ENCODE results near the gene SUPT6H. TPM values are rescaled to one million over a fixed set of nuclear protein-coding genes. Genes with fewer than 3 reads are reported as not detected.

SUPT6H gene
- total RNA-seq, 1 donor from 2014 or later: 29.9 TPM

DNA sequence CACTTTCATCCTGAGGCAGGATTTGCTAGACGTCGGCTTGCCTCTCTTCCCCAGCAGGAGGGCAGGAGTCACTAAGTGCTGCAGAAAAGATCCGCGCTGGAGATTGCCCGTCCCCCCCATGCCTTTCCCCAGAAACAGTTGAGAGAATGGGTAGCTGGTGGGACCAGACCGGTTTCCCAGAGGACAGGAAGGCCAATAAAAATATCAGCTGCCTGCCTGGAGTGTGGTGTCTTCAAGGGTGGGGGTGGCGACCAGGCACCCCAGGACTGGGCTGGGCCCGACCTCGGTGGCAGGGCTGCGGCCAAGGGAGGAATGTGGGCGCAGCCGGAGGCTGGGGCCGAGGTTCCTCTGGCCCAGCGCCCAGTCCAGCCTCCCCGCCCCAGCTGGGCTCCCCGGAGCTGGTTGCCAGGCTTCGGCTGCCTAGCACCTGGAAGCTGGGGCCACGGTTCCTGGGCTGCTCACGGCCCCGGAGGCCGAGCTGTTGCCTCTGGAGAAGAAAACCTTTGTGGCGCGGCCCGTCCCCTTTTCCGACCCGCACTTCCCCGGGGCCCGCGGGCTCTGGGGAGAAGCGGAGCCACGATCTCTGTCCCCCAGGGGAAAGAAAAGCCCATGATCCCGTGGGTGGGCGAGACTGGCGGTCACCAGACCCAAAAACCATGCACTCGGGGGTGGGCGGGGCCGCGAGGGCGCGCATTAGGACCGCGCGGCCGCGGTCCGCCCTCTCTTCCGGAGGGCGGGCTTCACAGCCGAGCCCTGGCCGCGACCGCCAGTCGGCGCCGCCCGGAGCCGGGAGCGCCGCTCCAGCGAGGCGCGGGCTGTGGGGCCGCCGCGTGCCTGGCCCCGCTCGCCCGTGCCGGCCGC lies 81.5 kb downstream of the SUPT6H start, which contains the start of gene TRAF4:
TRAF4 (plus strand) TSS at position 769 of the 861 bp plus-strand sequence. CDS start 102 bp downstream, outside the sequence.
- peaks cover 16% of the 10 kb centered on the region for H3K4me1 ChIP-seq
- peak within 1 kb of the TSS; percentile 99 for H3K9ac ChIP-seq
- peaks cover 3% of the 10 kb centered on the region for H3K36me3 Mint-ChIP-seq
- H3K9me3 Mint-ChIP-seq: no peaks in the 10 kb centered on the region
- TF ChIP-seq EZH2phosphoT487 (IDR thresholded peaks at IDR 0.05) (no peak), CTCF (IDR thresholded peaks at IDR 0.05) (no peak), EZH2 (IDR thresholded peaks at IDR 0.05) (no peak)
- no peaks in the 10 kb centered on the region for H3K9me3 ChIP-seq (ENCODE audit: low read depth)
- peak within 1 kb of the TSS; percentile 88 for H3K4me2 ChIP-seq
- H3F3A ChIP-seq (ENCODE audit: low read depth): peaks cover 54% of the 10 kb centered on the region
- peaks cover 40% of the 10 kb centered on the region for H3K79me2 ChIP-seq (ENCODE audit: low read depth)
- peaks cover 42% of the 10 kb centered on the region for H4K20me1 ChIP-seq (ENCODE audit: low read depth)
- no peaks in the 10 kb centered on the region for H3K27me3 ChIP-seq
- H2AFZ ChIP-seq (replicated peaks): no peak within 1 kb of the TSS
- peak within 1 kb of the TSS; percentile 96 for H3K27ac Mint-ChIP-seq
- H3K4me1 Mint-ChIP-seq: peaks cover 17% of the 10 kb centered on the region
- peak within 1 kb of the TSS; percentile 91 for H3K4me3 Mint-ChIP-seq
- no peaks in the 10 kb centered on the region for H3K36me3 ChIP-seq
- H3K27ac ChIP-seq: peak within 1 kb of the TSS; percentile 100
- peaks cover 4% of the 10 kb centered on the region for H3K27me3 Mint-ChIP-seq (ENCODE audit: insufficient read depth, low read depth)
- DNase-seq (ENCODE audit: low spot score): peak; percentile 96
- peak within 1 kb of the TSS; percentile 78 for H3K4me3 ChIP-seq

DNA sequence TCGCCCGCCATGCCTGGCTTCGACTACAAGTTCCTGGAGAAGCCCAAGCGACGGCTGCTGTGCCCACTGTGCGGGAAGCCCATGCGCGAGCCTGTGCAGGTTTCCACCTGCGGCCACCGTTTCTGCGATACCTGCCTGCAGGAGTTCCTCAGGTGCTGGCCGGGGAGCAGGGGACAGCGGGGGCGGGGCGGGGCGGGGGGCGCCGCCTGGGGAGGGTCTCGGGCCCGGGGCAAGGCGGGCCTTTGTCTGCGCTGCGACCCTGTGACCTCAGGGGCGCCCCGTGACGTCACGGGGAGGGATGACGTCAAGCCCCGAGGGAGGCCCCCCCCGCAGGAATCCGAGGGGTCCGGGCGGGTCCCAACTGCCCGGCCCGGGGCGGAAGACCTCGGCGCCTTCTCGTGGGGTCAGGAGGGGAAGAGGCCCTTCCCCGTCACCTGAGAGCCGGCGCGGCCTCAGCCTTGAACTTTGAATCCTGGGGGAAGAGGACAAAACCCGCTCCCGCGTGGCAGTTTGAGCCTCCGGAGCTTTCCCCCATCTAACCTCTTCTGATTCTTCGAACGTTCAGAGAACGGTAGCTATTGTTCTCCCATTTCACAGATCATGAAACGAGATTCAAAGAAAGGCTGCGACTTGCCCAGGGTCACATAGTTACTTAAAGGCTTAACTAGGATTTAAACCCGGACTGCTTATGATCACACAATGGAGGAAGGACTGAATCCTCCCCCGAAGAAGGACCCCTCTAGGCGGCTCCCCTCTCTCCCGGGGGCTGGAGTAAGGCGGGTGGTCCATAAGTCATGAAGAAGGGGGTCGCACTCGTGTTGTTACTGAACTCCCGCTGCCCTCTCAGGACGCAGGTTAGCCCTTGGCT lies 82.3 kb downstream of the SUPT6H start:
- Mint-ChIP-seq H3K9me3 (no peaks in the 10 kb centered on the region), H3K27me3 (ENCODE audit: insufficient read depth, low read depth) (peaks cover 4% of the 10 kb centered on the region), H3K36me3 (peaks cover 3% of the 10 kb centered on the region), H3K27ac (peak overlapping the region; percentile 96), H3K4me3 (peak overlapping the region; percentile 91), H3K4me1 (peaks cover 22% of the 10 kb centered on the region)
- Histone ChIP-seq H3K4me3 (peak overlapping the region; percentile 78), H3K27ac (peak overlapping the region; percentile 100), H3F3A (ENCODE audit: low read depth) (peaks cover 63% of the 10 kb centered on the region), H3K9ac (peak overlapping the region; percentile 99), H4K20me1 (ENCODE audit: low read depth) (peaks cover 51% of the 10 kb centered on the region), H2AFZ (replicated peaks) (no peak overlapping the region), H3K9me3 (ENCODE audit: low read depth) (no peaks in the 10 kb centered on the region), H3K36me3 (no peaks in the 10 kb centered on the region), H3K79me2 (ENCODE audit: low read depth) (peaks cover 40% of the 10 kb centered on the region), H3K4me2 (peak overlapping the region; percentile 88), H3K4me1 (peaks cover 16% of the 10 kb centered on the region), H3K27me3 (no peaks in the 10 kb centered on the region)
- DNase-seq (ENCODE audit: low spot score): peak; percentile 92
- TF ChIP-seq EZH2 (IDR thresholded peaks at IDR 0.05): no peak
- no peak for TF ChIP-seq CTCF (IDR thresholded peaks at IDR 0.05)
- no peak for TF ChIP-seq EZH2phosphoT487 (IDR thresholded peaks at IDR 0.05)

DNA sequence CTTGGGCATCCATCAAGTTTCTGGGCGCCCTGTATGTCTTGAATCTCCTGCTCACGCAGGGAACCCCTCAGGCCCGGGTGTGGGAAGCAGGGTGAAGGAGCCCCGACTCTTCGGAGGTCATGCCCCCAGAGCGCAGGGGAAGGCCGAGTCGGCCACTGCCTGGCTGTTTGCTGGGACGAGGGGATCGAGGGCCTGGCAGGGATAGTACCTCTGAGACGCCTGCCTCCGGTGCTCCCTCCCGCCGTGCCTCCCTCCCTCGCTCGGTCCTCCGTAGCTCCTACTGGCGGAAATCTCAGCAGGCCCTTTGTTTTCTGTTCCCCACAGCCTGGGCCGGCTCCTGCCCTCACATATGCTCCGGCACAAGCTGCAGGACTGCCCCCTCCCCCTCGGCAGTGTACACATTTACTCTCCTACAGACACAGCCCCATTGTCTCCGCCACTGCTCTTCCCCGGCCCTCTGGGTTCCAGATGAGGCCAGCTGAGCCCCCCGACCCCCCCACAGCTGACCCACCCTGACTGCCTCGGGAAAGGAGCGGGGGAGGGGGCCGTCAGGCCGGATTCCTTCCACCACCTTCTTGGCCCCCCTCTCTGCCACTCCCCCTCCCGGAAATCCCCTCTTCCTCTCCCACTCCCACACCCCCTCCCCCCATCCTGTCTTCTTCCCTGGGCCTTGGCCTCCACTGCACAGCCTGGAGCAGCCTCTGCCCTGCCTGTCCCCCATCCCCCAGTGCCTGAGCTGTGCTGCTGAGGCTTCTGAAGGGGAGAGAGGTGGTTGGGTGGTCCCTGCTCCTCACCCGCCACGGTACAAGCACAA lies 83.2 kb downstream of the SUPT6H start:
- no peaks in the 10 kb centered on the region for H3K9me3 Mint-ChIP-seq
- H3K4me1 Mint-ChIP-seq: peaks cover 25% of the 10 kb centered on the region
- Histone ChIP-seq H3K4me1 (peaks cover 16% of the 10 kb centered on the region), H4K20me1 (ENCODE audit: low read depth) (peaks cover 57% of the 10 kb centered on the region), H3K4me2 (peak overlapping the region; percentile 88), H3K27ac (peak overlapping the region; percentile 100), H3K27me3 (no peaks in the 10 kb centered on the region), H3F3A (ENCODE audit: low read depth) (peaks cover 70% of the 10 kb centered on the region), H3K9me3 (ENCODE audit: low read depth) (no peaks in the 10 kb centered on the region), H2AFZ (replicated peaks) (no peak overlapping the region), H3K9ac (peak overlapping the region; percentile 99), H3K4me3 (peak overlapping the region; percentile 78), H3K36me3 (no peaks in the 10 kb centered on the region), H3K79me2 (ENCODE audit: low read depth) (peaks cover 40% of the 10 kb centered on the region)
- TF ChIP-seq EZH2 (IDR thresholded peaks at IDR 0.05) (no peak), CTCF (IDR thresholded peaks at IDR 0.05) (peak; percentile 2)
- H3K27ac Mint-ChIP-seq: peak overlapping the region; percentile 96
- H3K36me3 Mint-ChIP-seq: peaks cover 2% of the 10 kb centered on the region
- peaks cover 4% of the 10 kb centered on the region for H3K27me3 Mint-ChIP-seq (ENCODE audit: insufficient read depth, low read depth)
- DNase-seq (ENCODE audit: low spot score): peak; percentile 85
- peak overlapping the region; percentile 91 for H3K4me3 Mint-ChIP-seq

All from neural progenitor cell (in vitro differentiated cells).